ENCODE data around the gene PCDH15. TPM values are rescaled to one million over a fixed set of nuclear protein-coding genes. Genes with fewer than 3 reads are reported as not detected.

PCDH15 gene
- total RNA-seq, 1 experiment from 2014 or later, result 0.59 TPM

- ChIA-PET POLR2A (no interaction called here), CTCF (no interaction called here)
- ATAC-seq, result no peak
- Mint-ChIP-seq H3K27me3 (ENCODE audit: low read depth) (no peaks in the 10 kb centered on the region), H3K36me3 (0 out of 2 replicates have a peak, but pooled peaks cover 8% of the 10 kb centered on the region), H3K9me3 (peaks cover 34% of the 10 kb centered on the region), H3K4me1 (peaks cover 6% of the 10 kb centered on the region), H3K27ac (no peak overlapping the region), H3K4me3 (no peak overlapping the region)
- no peak for TF ChIP-seq ZNF425 (CRISPR knock-in tag; conservative IDR thresholded peaks at IDR 0.05)
- TF ChIP-seq PRDM15 (CRISPR knock-in tag; IDR thresholded peaks at IDR 0.05), result no peak
- TF ChIP-seq ELF4 (CRISPR knock-in tag; IDR thresholded peaks at IDR 0.05; ENCODE audit: low read depth), result no peak
- TF ChIP-seq ZNF281 (CRISPR knock-in tag; IDR thresholded peaks at IDR 0.05), result no peak
- no peak for TF ChIP-seq NFYB (CRISPR knock-in tag; conservative IDR thresholded peaks at IDR 0.05; ENCODE audit: low read depth)
- TF ChIP-seq CREM (CRISPR knock-in tag; IDR thresholded peaks at IDR 0.05), result no peak
- TF ChIP-seq CREB1 (CRISPR knock-in tag; IDR thresholded peaks at IDR 0.05), result no peak
- TF ChIP-seq FOXJ3 (CRISPR knock-in tag; IDR thresholded peaks at IDR 0.05; ENCODE audit: borderline replicate concordance), result no peak
- no peak for DNase-seq (ENCODE audit: low spot score)
Observed at GRCh38 chr10:53980210-53980609, 820.8 kb downstream of the PCDH15 start.

- Mint-ChIP-seq H3K4me3 (no peak overlapping the region), H3K4me1 (peaks cover 6% of the 10 kb centered on the region), H3K27me3 (ENCODE audit: low read depth) (no peaks in the 10 kb centered on the region), H3K36me3 (0 out of 2 replicates have a peak, but pooled peaks cover 8% of the 10 kb centered on the region), H3K27ac (no peak overlapping the region), H3K9me3 (peaks cover 38% of the 10 kb centered on the region)
- POLR2A ChIA-PET, result no interaction called here
- CTCF ChIA-PET, result no interaction called here
- ATAC-seq (peak; percentile 51; the same call in 1 of the 2 replicates), DNase-seq (ENCODE audit: low spot score) (no peak)
- TF ChIP-seq NFYB (CRISPR knock-in tag; conservative IDR thresholded peaks at IDR 0.05; ENCODE audit: low read depth), result no peak
- no peak for TF ChIP-seq ZNF416 (CRISPR knock-in tag; IDR thresholded peaks at IDR 0.05)
- no peak for TF ChIP-seq E2F1 (CRISPR knock-in tag; IDR thresholded peaks at IDR 0.05)
- no peak for TF ChIP-seq PRRX2 (CRISPR knock-in tag; IDR thresholded peaks at IDR 0.05)
- TF ChIP-seq STAT6 (CRISPR knock-in tag; conservative IDR thresholded peaks at IDR 0.05; ENCODE audit: low read depth), result no peak
- no peak for TF ChIP-seq E2F4 (CRISPR knock-in tag; IDR thresholded peaks at IDR 0.05; ENCODE audit: borderline replicate concordance, low read depth)
- TF ChIP-seq SMAD3 (CRISPR knock-in tag; IDR thresholded peaks at IDR 0.05; ENCODE audit: borderline replicate concordance), result no peak
- no peak for TF ChIP-seq ZNF532 (CRISPR knock-in tag; IDR thresholded peaks at IDR 0.05; ENCODE audit: borderline replicate concordance)
- no peak for TF ChIP-seq OVOL2 (CRISPR knock-in tag; IDR thresholded peaks at IDR 0.05; ENCODE audit: borderline replicate concordance)
Observed at GRCh38 chr10:53978301-53978700, 822.7 kb downstream of the PCDH15 start.

Measured in WTC11 (cell line).